Fibroblast of mammary gland (primary cell): ENCODE data around the gene SEMA6A.
A peak's percentile ranks its signal among the peaks of the same experiment; 100 is the strongest.

Source experiments
- DNase-seq: peaks from one replicate; pipeline ENCODE4 v3.0.0-alpha.2; 2010; ENCODE audit warnings: low read depth
- H3K4me3 ChIP-seq: 2 replicates; pipeline ENCODE4 v1.5.1; 2011; ENCODE audit warnings: low read depth, mild to moderate bottlenecking, low read length, moderate library complexity; ENCODE audit not compliant: control insufficient read depth
- CTCF ChIP-seq: conservative IDR thresholded peaks from 2 replicates; pipeline ENCODE4 v1.5.1; 2011; ENCODE audit warnings: low read depth, low read length, inconsistent platforms; ENCODE audit not compliant: control insufficient read depth, insufficient read depth

Gene SEMA6A

GRCh38 chr5:116564312-116564711 is 10.3 kb downstream of the SEMA6A start:
- DNase-seq, result no peak
- H3K4me3 ChIP-seq, result no peak overlapping the region
- TF ChIP-seq CTCF, result no peak

GRCh38 chr5:116563736-116564308 is 10.8 kb downstream of the SEMA6A start:
- H3K4me3 ChIP-seq, result no peak overlapping the region
- TF ChIP-seq CTCF, result no peak
- DNase-seq, result no peak

- DNase-seq, result no peak
- no peak overlapping the region for H3K4me3 ChIP-seq
- TF ChIP-seq CTCF, result no peak
These were observed 12.0 kb downstream of the SEMA6A start for GRCh38 chr5:116562669-116563068.

- DNase-seq, result no peak
- TF ChIP-seq CTCF, result no peak
- H3K4me3 ChIP-seq, result no peak overlapping the region
These were observed 13.0 kb downstream of the SEMA6A start for GRCh38 chr5:116561658-116562057.

GRCh38 chr5:116559673-116560164 is 14.9 kb downstream of the SEMA6A start:
- TF ChIP-seq CTCF, result no peak
- no peak for DNase-seq
- H3K4me3 ChIP-seq, result no peak overlapping the region

GRCh38 chr5:116559239-116559638 is 15.4 kb downstream of the SEMA6A start:
- DNase-seq, result no peak
- no peak for TF ChIP-seq CTCF
- no peak overlapping the region for H3K4me3 ChIP-seq

- no peak overlapping the region for H3K4me3 ChIP-seq
- TF ChIP-seq CTCF, result peak; percentile 67
- peak; percentile 38 for DNase-seq
These were observed 16.9 kb downstream of the SEMA6A start for GRCh38 chr5:116557669-116558271.
